SK-N-SH (cell line): ENCODE results near the gene FBXO47. TPM values are rescaled to one million over a fixed set of nuclear protein-coding genes. Genes with fewer than 3 reads are reported as not detected.

Experiments used
- CTCF ChIA-PET: fragments of 300-600, 350-600 bp; formaldehyde crosslinking; extraction: SDS; loops from one replicate; lab custom pipeline; 2021; lab: Yijun Ruan, JAX
- POLR2A ChIA-PET: fragments of 350-600 bp; sonication (Branson Sonifier 250); formaldehyde crosslinking; extraction: SDS; loops from one replicate; lab custom pipeline; 2020; ENCODE audit warnings: antibody characterized with exemption, inconsistent platforms; lab: Yijun Ruan, JAX
- DNase-seq: peaks from one replicate; pipeline ENCODE4 v3.0.0; 2012
- H2AFZ ChIP-seq: fragments of 200-600 bp; sonication (generic); 2 replicates; pipeline ENCODE4 v1.8.1; 2016; ENCODE audit warnings: antibody characterized with exemption, mild to moderate bottlenecking, low read depth
- H3F3A ChIP-seq: fragments of 200-600 bp; sonication (generic); replicated peaks from 2 replicates; pipeline ENCODE3; 2016; ENCODE audit warnings: antibody characterized with exemption, mild to moderate bottlenecking; ENCODE audit not compliant: insufficient read depth
- H3K27ac ChIP-seq, 2 experiments: fragments of 200-500 bp in 1 of 2; fragments of 200-600 bp in 1 of 2; sonication (Bioruptor generic) in 1 of 2; sonication (generic), shearing (Covaris generic) in 1 of 2; 2 replicates each; pipeline versions ENCODE4 v1.5.1 to v1.6.1; 2014 to 2016; ENCODE audit warnings: low read depth in 2 of 2, inconsistent platforms in 1 of 2, low read length in 1 of 2, mild to moderate bottlenecking in 1 of 2, mixed read lengths in 1 of 2
- H3K27me3 ChIP-seq: fragments of 200-600 bp; sonication (generic), shearing (Covaris generic); 2 replicates; pipeline ENCODE4 v1.6.1; 2016; ENCODE audit warnings: mixed run types; ENCODE audit not compliant: insufficient read depth
- H3K36me3 ChIP-seq, 2 experiments: fragments of 200-500 bp in 1 of 2; fragments of 200-600 bp in 1 of 2; sonication (Bioruptor generic) in 1 of 2; sonication (generic) in 1 of 2; replicated peaks in 1 of 2; 2 replicates each; pipeline versions ENCODE3 to v1.5.1; 2014 to 2016; ENCODE audit warnings: low read length in 1 of 2, mild to moderate bottlenecking in 1 of 2; ENCODE audit not compliant: insufficient read depth in 2 of 2, control insufficient read depth in 1 of 2
- H3K4me1 ChIP-seq, 2 experiments: fragments of 200-500 bp in 1 of 2; fragments of 200-600 bp in 1 of 2; sonication (Bioruptor generic) in 1 of 2; sonication (generic), shearing (Covaris generic) in 1 of 2; 2 replicates each; pipeline versions ENCODE4 v1.5.1 to v1.6.1; 2014 to 2016; ENCODE audit warnings: low read depth in 1 of 2, low read length in 1 of 2, mixed run types in 1 of 2; ENCODE audit not compliant: insufficient read depth in 2 of 2, control insufficient read depth in 1 of 2
- H3K4me2 ChIP-seq: fragments of 200-600 bp; sonication (generic), shearing (Covaris generic); 2 replicates; pipeline ENCODE4 v1.6.1; 2017; ENCODE audit warnings: mixed run types
- H3K4me3 ChIP-seq, 2 experiments: fragments of 200-500 bp in 1 of 2; fragments of 200-600 bp in 1 of 2; sonication (Bioruptor generic) in 1 of 2; sonication (generic), shearing (Covaris generic) in 1 of 2; 2 replicates each; pipeline versions ENCODE4 v1.5.1 to v1.8.1; 2014 to 2016; ENCODE audit warnings: low read depth in 2 of 2, inconsistent platforms in 1 of 2, low read length in 1 of 2, mild to moderate bottlenecking in 1 of 2, mixed read lengths in 1 of 2, moderate library complexity in 1 of 2
- H3K79me2 ChIP-seq: fragments of 200-600 bp; sonication (generic); 2 replicates; pipeline ENCODE4 v1.8.1; 2017; ENCODE audit warnings: mild to moderate bottlenecking; ENCODE audit not compliant: insufficient read depth
- H3K9ac ChIP-seq: fragments of 200-600 bp; sonication (generic); 2 replicates; pipeline ENCODE4 v1.6.1; 2017; ENCODE audit warnings: mixed run types
- H3K9me2 ChIP-seq: fragments of 200-600 bp; sonication (generic); 2 replicates; pipeline ENCODE4 v1.6.1; 2017; ENCODE audit warnings: mixed run types
- H3K9me3 ChIP-seq: fragments of 200-600 bp; sonication (generic); 2 replicates; pipeline ENCODE4 v1.6.1; 2017; ENCODE audit warnings: mixed run types, mild to moderate bottlenecking, moderate library complexity
- H4K20me1 ChIP-seq: fragments of 200-600 bp; sonication (generic); 2 replicates; pipeline ENCODE4 v1.6.1; 2017; ENCODE audit warnings: mild to moderate bottlenecking, mixed run types; ENCODE audit not compliant: insufficient read depth
- MAX ChIP-seq: IDR thresholded peaks from 2 replicates; pipeline ENCODE4 v1.4.0; 2012; ENCODE audit warnings: low read depth
- POLR2AphosphoS5 ChIP-seq: IDR thresholded peaks from 2 replicates; pipeline ENCODE4 v1.6.1; 2012; ENCODE audit warnings: low read depth, low read length
- WGBS: methylation state at CpG from one replicate; pipeline ENCODE4 v1.1.6; 2017; ENCODE audit warnings: low lambda C conversion rate; 5-methylcytosine and 5-hydroxymethylcytosine counted together
- polyA plus RNA-seq, 3 experiments: library from polyadenylated mRNA; depleted of rRNA; stranded (reverse); fragments of >200 nt; gene quantifications; 2 replicates each; pipeline ENCODE4 v1.2.3, GENCODE V29; 2012
- small RNA-seq, 7 experiments: library from RNA; depleted of rRNA; stranded (forward); fragments of <200 nt; gene quantifications; one replicate each; pipeline ENCODE3, GENCODE V24; 2012

FBXO47 gene
- polyA plus RNA-seq, 1 of the 3 experiments (the other 2 are of a cell fraction): not detected

GRCh38 chr17:38886643-38887010 lies 80.6 kb downstream of the FBXO47 start:
- H3K9ac ChIP-seq: no peak overlapping the region

More at GRCh38 chr17:38886643-38887010, 80.6 kb downstream of the FBXO47 start:
- DNase-seq: no peak
- no peaks in the 10 kb centered on the region for H3K9me2 ChIP-seq
- peaks cover 99% of the 10 kb centered on the region for H3K79me2 ChIP-seq
- H3K9me3 ChIP-seq: no peaks in the 10 kb centered on the region
- H3F3A ChIP-seq: peaks cover 7% of the 10 kb centered on the region
- no peaks in the 10 kb centered on the region for H3K27me3 ChIP-seq
- no peak overlapping the region for H3K4me2 ChIP-seq
- no peak overlapping the region for H3K27ac ChIP-seq
- TF ChIP-seq POLR2AphosphoS5 (no peak), MAX (no peak)
- H3K4me3 ChIP-seq: no peak overlapping the region
- H2AFZ ChIP-seq: no peak overlapping the region
- H3K36me3 ChIP-seq: peaks cover 38 to 52% of the 10 kb centered on the region in 2 experiments
- ChIA-PET CTCF (interaction anchor here (1.3 to 2.1 kb wide), 3 partner anchors 29 to 39 kb away, joined by 3 to 6 read pairs (median 4); partner anchors contain the start of gene LASP1NB), POLR2A (interaction anchor here (0.8 to 2.2 kb wide), 3 partner anchors 15 to 26 kb away, joined by 4 to 6 read pairs (median 4); partner anchors contain the start of gene LASP1)
- WGBS: 98% methylated on average over 8 of the region's 8 CpGs
- H4K20me1 ChIP-seq: peaks cover 93% of the 10 kb centered on the region
- H3K4me1 ChIP-seq: peaks cover 11 to 16% of the 10 kb centered on the region in 2 experiments; a peak in 3 of 4 replicates

Small RNA genes lying within 50 kb of the gene (small RNA-seq; reads per million reads assigned to genes)
- gene MIR6779: 0 reads per million in 7 experiments

Other genes starting within 250 kb of the FBXO47 start
- 12.9 and 16.5 TPM in 2 replicates for gene CISD3, start 237.1 kb downstream of the FBXO47 start, polyA plus RNA-seq (2012; rRNA removed)
- 24.2 and 39.8 TPM in 2 replicates for gene PCGF2, start 219.1 kb downstream of the FBXO47 start, polyA plus RNA-seq (2012; rRNA removed)
- 480 and 533 TPM in 2 replicates for gene PSMB3, start 214.7 kb downstream of the FBXO47 start, polyA plus RNA-seq (2012; rRNA removed)
- 29.8 and 36.7 TPM in 2 replicates for gene PIP4K2B, start 167.8 kb downstream of the FBXO47 start, polyA plus RNA-seq (2012; rRNA removed)
- gene CWC25, start 142.1 kb downstream of the FBXO47 start, polyA plus RNA-seq (2012; rRNA removed): 15.6 and 21.2 TPM in 2 replicates
- gene RPL23, start 113.7 kb downstream of the FBXO47 start, polyA plus RNA-seq (2012; rRNA removed): 2,658 and 2,763 TPM in 2 replicates
- 79.7 and 102 TPM in 2 replicates for gene LASP1, start 97.3 kb downstream of the FBXO47 start, polyA plus RNA-seq (2012; rRNA removed)
- 1.5 and 2.4 TPM in 2 replicates for gene PLXDC1, start 184.2 kb upstream of the FBXO47 start, polyA plus RNA-seq (2012; rRNA removed)
- not detected in 2 replicates for gene ARL5C, start 198.8 kb upstream of the FBXO47 start, polyA plus RNA-seq (2012; rRNA removed)
- gene CACNB1, start 230.3 kb upstream of the FBXO47 start, polyA plus RNA-seq (2012; rRNA removed): 7.2 and 7.4 TPM in 2 replicates
- gene RPL19, start 232.9 kb upstream of the FBXO47 start, polyA plus RNA-seq (2012; rRNA removed): 2,966 and 3,473 TPM in 2 replicates